SK-N-SH (cell line): Measurements from ENCODE around the gene ACTR8. TPM values are rescaled to one million over a fixed set of nuclear protein-coding genes. Genes with fewer than 3 reads are reported as not detected.

Experiments used
- CTCF ChIA-PET: fragments of 300-600, 350-600 bp; formaldehyde crosslinking; extraction: SDS; loops from one replicate; lab custom pipeline; 2021; lab: Yijun Ruan, JAX
- POLR2A ChIA-PET: fragments of 350-600 bp; sonication (Branson Sonifier 250); formaldehyde crosslinking; extraction: SDS; loops from one replicate; lab custom pipeline; 2020; ENCODE audit warnings: antibody characterized with exemption, inconsistent platforms; lab: Yijun Ruan, JAX
- DNase-seq: peaks from one replicate; pipeline ENCODE4 v3.0.0; 2012
- H2AFZ ChIP-seq: fragments of 200-600 bp; sonication (generic); 2 replicates; pipeline ENCODE4 v1.8.1; 2016; ENCODE audit warnings: antibody characterized with exemption, mild to moderate bottlenecking, low read depth
- H3F3A ChIP-seq: fragments of 200-600 bp; sonication (generic); replicated peaks from 2 replicates; pipeline ENCODE3; 2016; ENCODE audit warnings: antibody characterized with exemption, mild to moderate bottlenecking; ENCODE audit not compliant: insufficient read depth
- H3K27ac ChIP-seq, 2 experiments: fragments of 200-500 bp in 1 of 2; fragments of 200-600 bp in 1 of 2; sonication (Bioruptor generic) in 1 of 2; sonication (generic), shearing (Covaris generic) in 1 of 2; 2 replicates each; pipeline versions ENCODE4 v1.5.1 to v1.6.1; 2014 to 2016; ENCODE audit warnings: low read depth in 2 of 2, inconsistent platforms in 1 of 2, low read length in 1 of 2, mild to moderate bottlenecking in 1 of 2, mixed read lengths in 1 of 2
- H3K27me3 ChIP-seq: fragments of 200-600 bp; sonication (generic), shearing (Covaris generic); 2 replicates; pipeline ENCODE4 v1.6.1; 2016; ENCODE audit warnings: mixed run types; ENCODE audit not compliant: insufficient read depth
- H3K36me3 ChIP-seq, 2 experiments: fragments of 200-500 bp in 1 of 2; fragments of 200-600 bp in 1 of 2; sonication (Bioruptor generic) in 1 of 2; sonication (generic) in 1 of 2; replicated peaks in 1 of 2; 2 replicates each; pipeline versions ENCODE3 to v1.5.1; 2014 to 2016; ENCODE audit warnings: low read length in 1 of 2, mild to moderate bottlenecking in 1 of 2; ENCODE audit not compliant: insufficient read depth in 2 of 2, control insufficient read depth in 1 of 2
- H3K4me1 ChIP-seq, 2 experiments: fragments of 200-500 bp in 1 of 2; fragments of 200-600 bp in 1 of 2; sonication (Bioruptor generic) in 1 of 2; sonication (generic), shearing (Covaris generic) in 1 of 2; 2 replicates each; pipeline versions ENCODE4 v1.5.1 to v1.6.1; 2014 to 2016; ENCODE audit warnings: low read depth in 1 of 2, low read length in 1 of 2, mixed run types in 1 of 2; ENCODE audit not compliant: insufficient read depth in 2 of 2, control insufficient read depth in 1 of 2
- H3K4me2 ChIP-seq: fragments of 200-600 bp; sonication (generic), shearing (Covaris generic); 2 replicates; pipeline ENCODE4 v1.6.1; 2017; ENCODE audit warnings: mixed run types
- H3K4me3 ChIP-seq, 2 experiments: fragments of 200-500 bp in 1 of 2; fragments of 200-600 bp in 1 of 2; sonication (Bioruptor generic) in 1 of 2; sonication (generic), shearing (Covaris generic) in 1 of 2; 2 replicates each; pipeline versions ENCODE4 v1.5.1 to v1.8.1; 2014 to 2016; ENCODE audit warnings: low read depth in 2 of 2, inconsistent platforms in 1 of 2, low read length in 1 of 2, mild to moderate bottlenecking in 1 of 2, mixed read lengths in 1 of 2, moderate library complexity in 1 of 2
- H3K79me2 ChIP-seq: fragments of 200-600 bp; sonication (generic); 2 replicates; pipeline ENCODE4 v1.8.1; 2017; ENCODE audit warnings: mild to moderate bottlenecking; ENCODE audit not compliant: insufficient read depth
- H3K9ac ChIP-seq: fragments of 200-600 bp; sonication (generic); 2 replicates; pipeline ENCODE4 v1.6.1; 2017; ENCODE audit warnings: mixed run types
- H3K9me2 ChIP-seq: fragments of 200-600 bp; sonication (generic); 2 replicates; pipeline ENCODE4 v1.6.1; 2017; ENCODE audit warnings: mixed run types
- H3K9me3 ChIP-seq: fragments of 200-600 bp; sonication (generic); 2 replicates; pipeline ENCODE4 v1.6.1; 2017; ENCODE audit warnings: mixed run types, mild to moderate bottlenecking, moderate library complexity
- H4K20me1 ChIP-seq: fragments of 200-600 bp; sonication (generic); 2 replicates; pipeline ENCODE4 v1.6.1; 2017; ENCODE audit warnings: mild to moderate bottlenecking, mixed run types; ENCODE audit not compliant: insufficient read depth
- CHD2 ChIP-seq: fragments of 150-350 bp; IDR thresholded peaks from 2 replicates; pipeline ENCODE4 v1.6.1; 2018; ENCODE audit warnings: low read length; ENCODE audit not compliant: partially characterized antibody
- ELF1 ChIP-seq: IDR thresholded peaks from 2 replicates; pipeline ENCODE4 v1.4.0; 2012
- EP300 ChIP-seq, 2 experiments: IDR thresholded peaks; 2 replicates each; pipeline versions ENCODE4 v1.4.0 to v1.6.1; 2012; ENCODE audit warnings: borderline replicate concordance in 1 of 2, low read depth in 1 of 2, low read length in 1 of 2
- FOSL2 ChIP-seq: IDR thresholded peaks from 2 replicates; pipeline ENCODE4 v1.4.0; 2012; ENCODE audit warnings: low read depth, mild to moderate bottlenecking, moderate library complexity, borderline replicate concordance
- FOXJ3 ChIP-seq: sonication (generic); formaldehyde crosslinking; IDR thresholded peaks from 2 replicates; pipeline ENCODE4 v1.5.1; 2020; ENCODE audit warnings: mild to moderate bottlenecking, missing genetic modification reagents
- FOXM1 ChIP-seq: IDR thresholded peaks from 2 replicates; pipeline ENCODE4 v1.4.0; 2012; ENCODE audit warnings: low read depth, mild to moderate bottlenecking
- GABPA ChIP-seq: IDR thresholded peaks from 2 replicates; pipeline ENCODE4 v1.4.0; 2012; ENCODE audit warnings: low read depth, mild to moderate bottlenecking
- GATA2 ChIP-seq: sonication (generic); formaldehyde crosslinking; IDR thresholded peaks from 2 replicates; pipeline ENCODE4 v1.5.0; 2020; ENCODE audit warnings: mild to moderate bottlenecking, missing genetic modification reagents
- JUND ChIP-seq: IDR thresholded peaks from 2 replicates; pipeline ENCODE4 v1.4.0; 2012
- MXI1 ChIP-seq: IDR thresholded peaks from 2 replicates; pipeline ENCODE4 v1.6.1; 2012; ENCODE audit warnings: mild to moderate bottlenecking, low read depth, low read length, improper control_type of control experiment
- NFIC ChIP-seq: IDR thresholded peaks from 2 replicates; pipeline ENCODE4 v1.4.0; 2012; ENCODE audit warnings: borderline replicate concordance
- NRF1 ChIP-seq: IDR thresholded peaks from 2 replicates; pipeline ENCODE4 v1.6.1; 2012; ENCODE audit warnings: low read depth, mild to moderate bottlenecking, low read length
- POLR2AphosphoS5 ChIP-seq: IDR thresholded peaks from 2 replicates; pipeline ENCODE4 v1.6.1; 2012; ENCODE audit warnings: low read depth, low read length
- RAD21 ChIP-seq: IDR thresholded peaks from 2 replicates; pipeline ENCODE4 v1.6.1; 2012; ENCODE audit warnings: mild to moderate bottlenecking, low read length
- RCOR1 ChIP-seq: fragments of 150-350 bp; IDR thresholded peaks from 2 replicates; pipeline ENCODE4 v1.6.1; 2017; ENCODE audit warnings: antibody characterized with exemption, low read length
- RFX5 ChIP-seq: IDR thresholded peaks from 2 replicates; pipeline ENCODE4 v1.6.1; 2012; ENCODE audit warnings: mild to moderate bottlenecking, improper control_type of control experiment, low read length
- RXRA ChIP-seq: IDR thresholded peaks from 2 replicates; pipeline ENCODE4 v1.4.0; 2012; ENCODE audit warnings: low read depth, mild to moderate bottlenecking, borderline replicate concordance
- SIN3A ChIP-seq: IDR thresholded peaks from 2 replicates; pipeline ENCODE4 v1.6.1; 2012; ENCODE audit warnings: low read depth, mild to moderate bottlenecking, low read length, moderate library complexity, borderline replicate concordance
- SMC3 ChIP-seq: IDR thresholded peaks from 2 replicates; pipeline ENCODE4 v1.6.1; 2012; ENCODE audit warnings: low read depth, low read length, improper control_type of control experiment
- TCF12 ChIP-seq: IDR thresholded peaks from 2 replicates; pipeline ENCODE4 v1.4.0; 2012
- TEAD4 ChIP-seq: IDR thresholded peaks from 2 replicates; pipeline ENCODE4 v1.4.0; 2012; ENCODE audit warnings: mild to moderate bottlenecking, borderline replicate concordance; ENCODE audit not compliant: insufficient read depth
- WGBS: methylation state at CpG from one replicate; pipeline ENCODE4 v1.1.6; 2017; ENCODE audit warnings: low lambda C conversion rate; 5-methylcytosine and 5-hydroxymethylcytosine counted together
- polyA plus RNA-seq, 3 experiments: library from polyadenylated mRNA; depleted of rRNA; stranded (reverse); fragments of >200 nt; gene quantifications; 2 replicates each; pipeline ENCODE4 v1.2.3, GENCODE V29; 2012
- TF ChIP-seq, protein P1 (sequence below): fragments of 150-350 bp; IDR thresholded peaks from 2 replicates; pipeline ENCODE4 v1.6.1; 2016; ENCODE audit warnings: mild to moderate bottlenecking, low read depth, low read length
- TF ChIP-seq, protein P2 (sequence below): IDR thresholded peaks from 2 replicates; pipeline ENCODE4 v1.4.0; 2012; ENCODE audit warnings: low read depth
- TF ChIP-seq, protein P3 (sequence below): fragments of 150-350 bp; IDR thresholded peaks from 2 replicates; pipeline ENCODE4 v1.6.1; 2017; ENCODE audit warnings: antibody characterized with exemption, low read length, low read depth, borderline replicate concordance
- TF ChIP-seq, protein P4 (sequence below): IDR thresholded peaks from 2 replicates; pipeline ENCODE4; 2012
- TF ChIP-seq, protein P5 (sequence below): IDR thresholded peaks from 2 replicates; pipeline ENCODE4 v1.4.0; 2012; ENCODE audit warnings: low read depth, borderline replicate concordance

The ACTR8 gene
- polyA plus RNA-seq, 1 of the 3 experiments (the other 2 are of a cell fraction) = 17.7 TPM

DNA sequence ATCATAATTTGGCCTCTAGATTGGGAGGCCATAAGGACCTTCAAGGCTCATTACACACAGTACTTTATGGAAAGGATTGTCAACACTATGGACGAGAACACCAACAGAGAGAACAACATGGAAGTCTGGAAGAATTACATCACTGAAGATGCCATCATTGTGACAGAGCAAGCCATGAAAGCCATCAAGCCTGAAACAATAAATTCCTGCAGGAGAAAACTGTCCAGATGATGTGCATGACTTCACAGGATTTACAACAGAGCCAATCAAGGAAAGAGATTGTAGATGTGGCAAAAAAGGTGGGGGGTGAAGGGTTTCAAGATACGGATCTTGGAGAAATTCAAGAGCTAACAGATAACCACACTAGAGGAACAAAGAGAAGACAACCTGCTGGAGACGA is 19.7 kb downstream of the ACTR8 start:
- ChIA-PET CTCF (no interaction called here), POLR2A (no interaction called here)
- Histone ChIP-seq H3K4me2 (no peak overlapping the region), H3K36me3 (peaks cover 16 to 62% of the 10 kb centered on the region in 2 experiments), H3K4me1 (no peaks in the 10 kb centered on the region), H2AFZ (no peak overlapping the region), H4K20me1 (no peaks in the 10 kb centered on the region), H3K4me3 (no peak overlapping the region), H3K9me3 (no peaks in the 10 kb centered on the region), H3K9ac (no peak overlapping the region)
- WGBS = 88% methylated on average over 3 of the region's 3 CpGs
- TF ChIP-seq TEAD4 (no peak), JUND (no peak), GATA2 (CRISPR knock-in tag) (no peak), POLR2AphosphoS5 (no peak), TCF12 (no peak), RCOR1 (no peak), MXI1 (no peak), RXRA (no peak), RFX5 (no peak), FOXJ3 (no peak), SIN3A (no peak), FOSL2 (no peak), NRF1 (no peak), NFIC (no peak), SMC3 (no peak), EP300 (IDR thresholded peaks at IDR 0.05; ENCODE audit: borderline replicate concordance in 1 of 2, low read depth in 1 of 2, low read length in 1 of 2) (no peak), FOXM1 (no peak), RAD21 (no peak)
- TF ChIP-seq, protein P1, sequence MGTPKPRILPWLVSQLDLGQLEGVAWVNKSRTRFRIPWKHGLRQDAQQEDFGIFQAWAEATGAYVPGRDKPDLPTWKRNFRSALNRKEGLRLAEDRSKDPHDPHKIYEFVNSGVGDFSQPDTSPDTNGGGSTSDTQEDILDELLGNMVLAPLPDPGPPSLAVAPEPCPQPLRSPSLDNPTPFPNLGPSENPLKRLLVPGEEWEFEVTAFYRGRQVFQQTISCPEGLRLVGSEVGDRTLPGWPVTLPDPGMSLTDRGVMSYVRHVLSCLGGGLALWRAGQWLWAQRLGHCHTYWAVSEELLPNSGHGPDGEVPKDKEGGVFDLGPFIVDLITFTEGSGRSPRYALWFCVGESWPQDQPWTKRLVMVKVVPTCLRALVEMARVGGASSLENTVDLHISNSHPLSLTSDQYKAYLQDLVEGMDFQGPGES = no peak
- TF ChIP-seq, protein P2, sequence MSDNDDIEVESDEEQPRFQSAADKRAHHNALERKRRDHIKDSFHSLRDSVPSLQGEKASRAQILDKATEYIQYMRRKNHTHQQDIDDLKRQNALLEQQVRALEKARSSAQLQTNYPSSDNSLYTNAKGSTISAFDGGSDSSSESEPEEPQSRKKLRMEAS = no peak
- TF ChIP-seq, all 33 proteins: peak for 0
- Histone ChIP-seq H3F3A (no peaks in the 10 kb centered on the region), H3K27ac (no peak overlapping the region), H3K9me2 (peaks cover 2% of the 10 kb centered on the region; the same call in 1 of the 2 replicates), H3K79me2 (no peaks in the 10 kb centered on the region), H3K27me3 (no peaks in the 10 kb centered on the region)
- no peak for DNase-seq

DNA sequence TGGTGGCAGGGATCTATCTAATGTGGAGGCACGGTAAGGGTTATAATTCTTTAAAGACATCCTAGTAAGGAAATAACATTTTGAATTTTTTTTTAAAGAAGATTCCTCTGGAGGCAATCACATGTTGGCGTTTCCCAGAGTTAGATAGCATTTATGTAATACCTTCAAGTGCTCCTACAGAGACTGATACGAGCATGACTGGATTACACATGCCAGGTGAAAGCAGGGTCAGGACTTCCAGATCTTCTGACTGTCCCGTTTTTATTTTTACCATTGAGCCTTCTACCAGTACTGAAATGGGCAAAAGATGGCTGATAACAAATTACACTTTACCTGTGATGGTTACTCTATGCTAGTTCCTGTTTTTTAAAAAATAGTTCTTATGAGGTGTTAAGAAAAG is 21.8 kb downstream of the ACTR8 start:
- Histone ChIP-seq H2AFZ (no peak overlapping the region), H3K27ac (no peak overlapping the region), H3F3A (no peaks in the 10 kb centered on the region), H3K9me3 (no peaks in the 10 kb centered on the region), H3K79me2 (no peaks in the 10 kb centered on the region), H4K20me1 (no peaks in the 10 kb centered on the region), H3K4me3 (no peak overlapping the region), H3K4me1 (no peaks in the 10 kb centered on the region), H3K9me2 (peaks cover 2% of the 10 kb centered on the region; the same call in 1 of the 2 replicates), H3K9ac (no peak overlapping the region), H3K27me3 (no peaks in the 10 kb centered on the region), H3K36me3 (peaks cover 16 to 49% of the 10 kb centered on the region in 2 experiments), H3K4me2 (no peak overlapping the region)
- WGBS = 92% methylated on average over 4 of the region's 4 CpGs
- CTCF ChIA-PET = no interaction called here
- POLR2A ChIA-PET = no interaction called here
- no peak for DNase-seq
- TF ChIP-seq TEAD4 (no peak), GABPA (no peak), FOXJ3 (no peak), RAD21 (no peak), MXI1 (no peak), CHD2 (no peak), FOSL2 (no peak), SIN3A (no peak), NRF1 (no peak), GATA2 (CRISPR knock-in tag) (no peak), RXRA (no peak), ELF1 (no peak)
- TF ChIP-seq, protein P3, sequence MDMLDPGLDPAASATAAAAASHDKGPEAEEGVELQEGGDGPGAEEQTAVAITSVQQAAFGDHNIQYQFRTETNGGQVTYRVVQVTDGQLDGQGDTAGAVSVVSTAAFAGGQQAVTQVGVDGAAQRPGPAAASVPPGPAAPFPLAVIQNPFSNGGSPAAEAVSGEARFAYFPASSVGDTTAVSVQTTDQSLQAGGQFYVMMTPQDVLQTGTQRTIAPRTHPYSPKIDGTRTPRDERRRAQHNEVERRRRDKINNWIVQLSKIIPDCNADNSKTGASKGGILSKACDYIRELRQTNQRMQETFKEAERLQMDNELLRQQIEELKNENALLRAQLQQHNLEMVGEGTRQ = no peak
- TF ChIP-seq, protein P4, sequence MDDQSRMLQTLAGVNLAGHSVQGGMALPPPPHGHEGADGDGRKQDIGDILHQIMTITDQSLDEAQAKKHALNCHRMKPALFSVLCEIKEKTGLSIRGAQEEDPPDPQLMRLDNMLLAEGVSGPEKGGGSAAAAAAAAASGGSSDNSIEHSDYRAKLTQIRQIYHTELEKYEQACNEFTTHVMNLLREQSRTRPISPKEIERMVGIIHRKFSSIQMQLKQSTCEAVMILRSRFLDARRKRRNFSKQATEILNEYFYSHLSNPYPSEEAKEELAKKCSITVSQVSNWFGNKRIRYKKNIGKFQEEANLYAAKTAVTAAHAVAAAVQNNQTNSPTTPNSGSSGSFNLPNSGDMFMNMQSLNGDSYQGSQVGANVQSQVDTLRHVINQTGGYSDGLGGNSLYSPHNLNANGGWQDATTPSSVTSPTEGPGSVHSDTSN = no peak
- TF ChIP-seq, protein P5, sequence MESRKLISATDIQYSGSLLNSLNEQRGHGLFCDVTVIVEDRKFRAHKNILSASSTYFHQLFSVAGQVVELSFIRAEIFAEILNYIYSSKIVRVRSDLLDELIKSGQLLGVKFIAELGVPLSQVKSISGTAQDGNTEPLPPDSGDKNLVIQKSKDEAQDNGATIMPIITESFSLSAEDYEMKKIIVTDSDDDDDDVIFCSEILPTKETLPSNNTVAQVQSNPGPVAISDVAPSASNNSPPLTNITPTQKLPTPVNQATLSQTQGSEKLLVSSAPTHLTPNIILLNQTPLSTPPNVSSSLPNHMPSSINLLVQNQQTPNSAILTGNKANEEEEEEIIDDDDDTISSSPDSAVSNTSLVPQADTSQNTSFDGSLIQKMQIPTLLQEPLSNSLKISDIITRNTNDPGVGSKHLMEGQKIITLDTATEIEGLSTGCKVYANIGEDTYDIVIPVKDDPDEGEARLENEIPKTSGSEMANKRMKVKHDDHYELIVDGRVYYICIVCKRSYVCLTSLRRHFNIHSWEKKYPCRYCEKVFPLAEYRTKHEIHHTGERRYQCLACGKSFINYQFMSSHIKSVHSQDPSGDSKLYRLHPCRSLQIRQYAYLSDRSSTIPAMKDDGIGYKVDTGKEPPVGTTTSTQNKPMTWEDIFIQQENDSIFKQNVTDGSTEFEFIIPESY = no peak
